Transverse colon (tissue), 4 donors: ENCODE results near the gene ROR1. TPM values are rescaled to one million over a fixed set of nuclear protein-coding genes. Genes with fewer than 3 reads are reported as not detected.

Source experiments
- DNase-seq: peaks from one replicate; pipeline ENCODE4 v3.0.0-alpha.2; 2019
- H3K27ac ChIP-seq, 4 donors: fragments of 200-600 bp; sonication (generic); 2 replicates each; pipeline ENCODE4 v1.5.1; 2016 to 2018; ENCODE audit warnings: inconsistent platforms in 4 of 4
- H3K27me3 ChIP-seq: fragments of 200-600 bp; sonication (generic); 2 replicates; pipeline ENCODE4 v1.5.1; 2017; ENCODE audit warnings: inconsistent platforms
- H3K36me3 ChIP-seq, 4 donors: fragments of 200-600 bp; sonication (generic); 2 replicates each; pipeline ENCODE4 v1.5.1; 2017 to 2019; ENCODE audit warnings: inconsistent platforms in 4 of 4
- H3K4me1 ChIP-seq, 4 donors: fragments of 200-600 bp; sonication (generic); 2 replicates each; pipeline ENCODE4 v1.5.1; 2017 to 2020; ENCODE audit warnings: inconsistent platforms in 4 of 4
- H3K4me3 ChIP-seq, 4 donors: fragments of 200-600 bp; sonication (generic); 1 replicate in 1 of 4; 2 replicates in 3 of 4; pipeline versions ENCODE4 v1.5.1 to v1.6.1; 2017 to 2019; ENCODE audit warnings: inconsistent platforms in 4 of 4
- H3K9me3 ChIP-seq, 2 donors: fragments of 200-600 bp; sonication (generic); 2 replicates each; pipeline ENCODE4 v1.5.1; 2017 to 2019; ENCODE audit warnings: inconsistent platforms in 2 of 2
- EP300 ChIP-seq: sonication (generic); formaldehyde crosslinking; IDR thresholded peaks from one replicate; pipeline ENCODE4 v1.6.1; 2017; ENCODE audit warnings: antibody characterized with exemption, low read depth
- POLR2A ChIP-seq: fragments of 450-650 bp; IDR thresholded peaks from one replicate; pipeline ENCODE4 v1.6.1; 2016; ENCODE audit warnings: antibody characterized with exemption, mild to moderate bottlenecking, moderate library complexity
- POLR2AphosphoS5 ChIP-seq, 3 donors: sonication (generic); formaldehyde crosslinking; IDR thresholded peaks; one replicate each; pipeline ENCODE4 v1.6.1; 2016; ENCODE audit warnings: antibody characterized with exemption in 3 of 3
- WGBS, 2 donors: methylation state at CpG; one replicate each; pipeline ENCODE4 v1.1.5; 2018; ENCODE audit warnings: low coverage in 1 of 2; 5-methylcytosine and 5-hydroxymethylcytosine counted together
- in situ Hi-C, 4 donors: fragments of 200-750 bp; cut with MboI; loops; one replicate each; pipeline versions ENCODE4 v1.15.0 to v1.15.1; 2017; ENCODE audit warnings: low sequenced_read_pairs in 3 of 4, low pct_ligation_motif_present in 1 of 4, low pct_unique_long_range_greater_than_20kb in 1 of 4
- intact Hi-C: fragments of 100-400 bp; cut with DNase I; formaldehyde crosslinking; loops from one replicate; pipeline ENCODE4 v1.15.1; 2023; ENCODE audit warnings: low total_unique reads
- total RNA-seq, 4 donors: library from RNA; depleted of rRNA; stranded (reverse); fragments of >200 nt; gene quantifications; one replicate each; pipeline ENCODE4 v1.1.0, GENCODE V29; 2016
- TF ChIP-seq, protein P1 (sequence below), 5 experiments: fragments of 200-600 bp in 3 of 5; fragments of 450-650 bp in 2 of 5; sonication (generic) in 3 of 5; IDR thresholded peaks; 1 replicate in 2 of 5; 2 replicates in 3 of 5; pipeline ENCODE4 v1.5.1; 2016 to 2017; ENCODE audit warnings: antibody characterized with exemption in 5 of 5, inconsistent platforms in 3 of 5, mild to moderate bottlenecking in 2 of 5, moderate library complexity in 1 of 5

ROR1 gene
- total RNA-seq, 4 donors from 2014 or later, result 3.0 to 6.7 (median 4.6) TPM

DNA sequence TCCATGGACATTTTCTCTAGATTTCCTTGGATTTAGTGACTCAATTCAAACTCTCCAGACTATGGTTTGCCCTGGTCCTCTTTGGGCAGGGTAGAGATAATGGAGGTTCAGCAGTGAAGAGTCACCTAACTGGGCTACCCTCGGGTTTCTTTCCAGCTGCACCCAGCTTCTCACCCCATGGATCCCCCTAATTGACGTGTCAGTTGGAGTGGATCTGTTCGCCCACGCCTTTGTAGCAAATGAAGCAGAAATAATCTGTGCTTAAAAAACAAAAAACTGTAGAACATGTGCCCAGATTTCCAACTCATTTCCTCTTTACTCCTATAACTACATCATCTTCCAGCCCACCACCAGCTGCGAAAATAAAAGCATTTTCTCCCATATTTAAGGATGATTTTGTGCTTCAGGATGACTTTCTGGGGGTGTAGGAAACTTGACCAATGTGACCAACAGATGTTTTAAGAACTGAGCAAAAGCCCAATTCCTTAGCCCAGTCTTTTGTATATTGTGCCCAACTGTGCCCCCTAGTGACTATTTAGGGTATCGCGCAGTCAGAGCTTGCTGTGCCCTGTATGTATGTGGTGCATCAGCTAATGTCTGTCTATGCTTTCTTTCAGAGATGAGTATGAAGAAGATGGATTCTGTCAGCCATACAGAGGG lies 363.1 kb downstream of the ROR1 start:
- TF ChIP-seq POLR2A (no peak), EP300 (no peak), POLR2AphosphoS5 (IDR thresholded peaks at IDR 0.05) (no peak)
- TF ChIP-seq, protein P1, sequence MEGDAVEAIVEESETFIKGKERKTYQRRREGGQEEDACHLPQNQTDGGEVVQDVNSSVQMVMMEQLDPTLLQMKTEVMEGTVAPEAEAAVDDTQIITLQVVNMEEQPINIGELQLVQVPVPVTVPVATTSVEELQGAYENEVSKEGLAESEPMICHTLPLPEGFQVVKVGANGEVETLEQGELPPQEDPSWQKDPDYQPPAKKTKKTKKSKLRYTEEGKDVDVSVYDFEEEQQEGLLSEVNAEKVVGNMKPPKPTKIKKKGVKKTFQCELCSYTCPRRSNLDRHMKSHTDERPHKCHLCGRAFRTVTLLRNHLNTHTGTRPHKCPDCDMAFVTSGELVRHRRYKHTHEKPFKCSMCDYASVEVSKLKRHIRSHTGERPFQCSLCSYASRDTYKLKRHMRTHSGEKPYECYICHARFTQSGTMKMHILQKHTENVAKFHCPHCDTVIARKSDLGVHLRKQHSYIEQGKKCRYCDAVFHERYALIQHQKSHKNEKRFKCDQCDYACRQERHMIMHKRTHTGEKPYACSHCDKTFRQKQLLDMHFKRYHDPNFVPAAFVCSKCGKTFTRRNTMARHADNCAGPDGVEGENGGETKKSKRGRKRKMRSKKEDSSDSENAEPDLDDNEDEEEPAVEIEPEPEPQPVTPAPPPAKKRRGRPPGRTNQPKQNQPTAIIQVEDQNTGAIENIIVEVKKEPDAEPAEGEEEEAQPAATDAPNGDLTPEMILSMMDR (IDR thresholded peaks at IDR 0.05), result peak; percentile 84 to 91 (median 88)
- intact Hi-C loops (loop anchor here (2.0 kb wide), 1 partner anchor 362 kb away; the partner anchor contains the start of gene ROR1), in situ Hi-C loops (loop anchor here (10.0 to 25.0 kb wide), 5 partner anchors 98 to 522 kb away; partner anchors contain the start of gene ROR1 (in 1 of the 4))
- Histone ChIP-seq H3K27me3 (no peaks in the 10 kb centered on the region), H3K4me1 (peaks cover 0 to 11% (median 0%) of the 10 kb centered on the region in 4 donors), H3K4me3 (no peak overlapping the region), H3K9me3 (no peaks in the 10 kb centered on the region), H3K27ac (peak overlapping the region in 1 of 4 donors; percentile 30), H3K36me3 (no peaks in the 10 kb centered on the region)
- peak; percentile 80 for DNase-seq
- 27 to 48% methylated on average over 2 to 7 of the region's 7 CpGs for WGBS, 2 donors

DNA sequence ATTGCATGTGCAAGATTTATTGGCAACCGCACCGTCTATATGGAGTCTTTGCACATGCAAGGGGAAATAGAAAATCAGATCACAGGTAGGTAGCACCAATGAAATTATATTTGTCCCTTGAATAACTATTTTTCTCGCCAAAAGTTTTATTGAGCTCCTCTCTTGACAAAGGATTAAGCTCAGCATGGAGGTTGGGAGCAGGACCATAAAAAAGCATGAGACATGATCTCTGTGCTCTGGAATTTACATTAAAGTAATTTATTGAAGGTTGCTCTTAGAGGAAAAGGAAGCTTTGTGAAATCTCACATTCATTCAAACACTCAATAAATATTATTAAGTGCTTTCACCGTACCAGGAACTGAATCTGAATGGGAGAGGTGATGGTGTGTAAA lies 363.6 kb downstream of the ROR1 start:
- intact Hi-C loops, result loop anchor here (2.0 kb wide), 1 partner anchor 363 kb away; the partner anchor contains the start of gene ROR1
- in situ Hi-C loops, result loop anchor here (10.0 to 25.0 kb wide), 5 partner anchors 97 to 523 kb away; partner anchors contain the start of gene ROR1 (in 1 of the 4)
- WGBS, 2 donors, result 18 to 35% methylated on average over 4 of the region's 4 CpGs
- Histone ChIP-seq H3K4me1 (peaks cover 0 to 11% (median 0%) of the 10 kb centered on the region in 4 donors), H3K4me3 (no peak overlapping the region), H3K9me3 (no peaks in the 10 kb centered on the region), H3K36me3 (no peaks in the 10 kb centered on the region), H3K27me3 (no peaks in the 10 kb centered on the region), H3K27ac (no peak overlapping the region)
- DNase-seq, result no peak
- TF ChIP-seq, protein P1 (IDR thresholded peaks at IDR 0.05), result peak in 1 of 5 experiments; percentile 5
- no peak for TF ChIP-seq EP300

DNA sequence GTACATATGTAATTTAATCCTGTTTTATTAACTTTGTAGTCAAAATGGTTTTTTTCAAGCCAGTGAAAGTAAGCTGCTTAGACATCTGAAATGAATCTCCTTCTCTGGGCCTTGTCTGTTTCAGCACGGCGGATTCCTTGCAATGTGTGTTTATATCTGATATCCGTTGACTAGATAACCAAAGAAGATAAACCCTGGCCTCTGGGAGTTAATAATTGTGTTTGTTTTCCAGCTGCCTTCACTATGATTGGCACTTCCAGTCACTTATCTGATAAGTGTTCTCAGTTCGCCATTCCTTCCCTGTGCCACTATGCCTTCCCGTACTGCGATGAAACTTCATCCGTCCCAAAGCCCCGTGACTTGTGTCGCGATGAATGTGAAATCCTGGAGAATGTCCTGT lies 366.1 kb downstream of the ROR1 start:
- Histone ChIP-seq H3K4me1 (peaks cover 0 to 10% (median 0%) of the 10 kb centered on the region in 4 donors), H3K4me3 (no peak overlapping the region), H3K36me3 (no peaks in the 10 kb centered on the region), H3K27me3 (no peaks in the 10 kb centered on the region), H3K9me3 (no peaks in the 10 kb centered on the region), H3K27ac (no peak overlapping the region)
- in situ Hi-C loops, result loop anchor here (10.0 to 25.0 kb wide), 5 partner anchors 95 to 525 kb away; partner anchors contain the start of gene ROR1 (in 1 of the 4)
- intact Hi-C loops, result no loop called here
- TF ChIP-seq EP300 (no peak), POLR2AphosphoS5 (IDR thresholded peaks at IDR 0.05) (no peak), POLR2A (no peak)
- TF ChIP-seq, protein P1 (IDR thresholded peaks at IDR 0.05), result no peak
- 92 to 93% methylated on average over 3 to 10 of the region's 10 CpGs for WGBS, 2 donors
- DNase-seq, result no peak

DNA sequence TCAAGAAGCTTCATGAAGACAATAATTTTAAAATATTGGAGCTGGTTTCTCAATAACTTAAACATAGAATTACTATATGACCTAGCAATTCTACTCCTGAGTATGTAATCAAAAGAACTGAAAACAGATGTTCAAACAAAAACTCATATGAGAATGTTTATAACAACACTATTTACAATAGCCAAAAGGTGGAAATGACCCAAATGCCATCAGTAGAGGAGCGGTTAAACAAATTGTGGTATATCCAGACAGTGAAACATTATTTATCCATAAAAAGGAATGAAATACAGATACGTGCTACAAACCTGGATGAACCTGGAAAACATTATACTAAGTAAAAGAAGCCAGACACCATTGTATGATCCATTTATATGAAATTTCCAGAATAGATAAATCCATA lies 366.8 kb downstream of the ROR1 start:
- Histone ChIP-seq H3K9me3 (no peaks in the 10 kb centered on the region), H3K36me3 (no peaks in the 10 kb centered on the region), H3K4me3 (no peak overlapping the region), H3K27ac (no peak overlapping the region), H3K27me3 (no peaks in the 10 kb centered on the region), H3K4me1 (peaks cover 0 to 3% (median 0%) of the 10 kb centered on the region in 4 donors)
- in situ Hi-C loops, result loop anchor here (10.0 to 25.0 kb wide), 3 partner anchors 446 to 526 kb away; no protein-coding TSS in a partner anchor
- WGBS, 2 donors, result 62 to 68% methylated on average over 2 of the region's 2 CpGs
- no peak for TF ChIP-seq POLR2A
- TF ChIP-seq, protein P1 (IDR thresholded peaks at IDR 0.05), result no peak
- TF ChIP-seq POLR2AphosphoS5 (IDR thresholded peaks at IDR 0.05), result no peak
- TF ChIP-seq EP300, result no peak
- DNase-seq, result no peak
- intact Hi-C loops, result no loop called here
